Measurements from ENCODE around the gene TCF20.

- TF ChIP-seq CTCF (IDR thresholded peaks at IDR 0.05) (no peak), POLR2A (IDR thresholded peaks at IDR 0.05) (no peak)
Measured at GRCh38 chr22:42288791-42289190, 18.3 kb upstream of the TCF20 start.
